HepG2 (cell line): ENCODE data around the gene SEC14L1. TPM values are rescaled to one million over a fixed set of nuclear protein-coding genes. Genes with fewer than 3 reads are reported as not detected.

Source experiments
- FOXA1 ChIP-seq, 2 experiments: fragments of 450-650 bp in 1 of 2; sonication (generic) in 1 of 2; formaldehyde crosslinking in 1 of 2; IDR thresholded peaks; 2 replicates each; pipeline versions ENCODE4 v1.4.0 to v1.6.1; 2016 to 2020; ENCODE audit warnings: missing genetic modification reagents in 1 of 2
- GPN1 ChIP-seq: sonication (generic); formaldehyde crosslinking; IDR thresholded peaks from 2 replicates; pipeline ENCODE4 v1.5.1; 2020; ENCODE audit warnings: missing genetic modification reagents, borderline replicate concordance
- GTF3A ChIP-seq: sonication (generic); formaldehyde crosslinking; conservative IDR thresholded peaks from 2 replicates; pipeline ENCODE4 v1.4.0; 2020; ENCODE audit warnings: mild to moderate bottlenecking, missing genetic modification reagents
- HOXA9 ChIP-seq: sonication (generic); formaldehyde crosslinking; IDR thresholded peaks from 2 replicates; pipeline ENCODE4 v1.8.1; 2022; ENCODE audit warnings: missing genetic modification reagents, mild to moderate bottlenecking, moderate library complexity, borderline replicate concordance
- MTA3 ChIP-seq: sonication (generic); formaldehyde crosslinking; IDR thresholded peaks from 2 replicates; pipeline ENCODE4 v1.4.0; 2020; ENCODE audit warnings: missing genetic modification reagents
- NRL ChIP-seq: sonication (generic); formaldehyde crosslinking; IDR thresholded peaks from 2 replicates; pipeline ENCODE4 v1.5.0; 2020; ENCODE audit warnings: missing genetic modification reagents, mild to moderate bottlenecking, moderate library complexity, borderline replicate concordance
- SPEN ChIP-seq: sonication (generic); formaldehyde crosslinking; IDR thresholded peaks from 2 replicates; pipeline ENCODE4 v1.5.1; 2020; ENCODE audit warnings: low read depth, mild to moderate bottlenecking, missing genetic modification reagents
- TMF1 ChIP-seq: sonication (generic); formaldehyde crosslinking; IDR thresholded peaks from 2 replicates; pipeline ENCODE4 v1.8.1; 2022; ENCODE audit warnings: low read depth, missing genetic modification reagents
- ZMAT5 ChIP-seq: sonication (generic); formaldehyde crosslinking; IDR thresholded peaks from 2 replicates; pipeline ENCODE4 v1.5.0; 2020; ENCODE audit warnings: mild to moderate bottlenecking, low read depth, missing genetic modification reagents, borderline replicate concordance
- ZNF468 ChIP-seq: sonication (generic); formaldehyde crosslinking; IDR thresholded peaks from 2 replicates; pipeline ENCODE4 v1.8.0; 2022; ENCODE audit warnings: mild to moderate bottlenecking, moderate library complexity, missing genetic modification reagents
- ZNF547 ChIP-seq: sonication (generic); formaldehyde crosslinking; IDR thresholded peaks from 2 replicates; pipeline ENCODE4 v1.5.1; 2020; ENCODE audit warnings: mild to moderate bottlenecking, missing genetic modification reagents
- ZNF710 ChIP-seq: sonication (generic); formaldehyde crosslinking; IDR thresholded peaks from 2 replicates; pipeline ENCODE4 v1.5.0; 2020; ENCODE audit warnings: mild to moderate bottlenecking, missing genetic modification reagents, borderline replicate concordance
- polyA plus RNA-seq, 8 experiments: library from polyadenylated mRNA; depleted of rRNA in 3 of 8; stranded (reverse) in 7 of 8; unstranded in 1 of 8; fragments of >200 nt; fragmentation: Illumina TruSeq in 4 of 8; extraction: Trizol in 4 of 8; gene quantifications; 2 replicates each; pipeline versions ENCODE4 v1.2.1 to v1.2.3, GENCODE V29; 2011 to 2016; ENCODE audit warnings: low read depth in 4 of 8, missing spikeins in 1 of 8, mixed read lengths in 1 of 8; ENCODE audit not compliant: insufficient read depth in 1 of 8
- total RNA-seq, 5 experiments: library from RNA; depleted of rRNA; stranded (reverse); fragments of >200 nt; fragmentation: Illumina TruSeq; extraction: Trizol; gene quantifications; 2 replicates each; pipeline ENCODE4 v1.2.3, GENCODE V29; 2016; ENCODE audit warnings: low read depth in 1 of 5
- TF ChIP-seq, protein P1 (sequence below): sonication (generic); formaldehyde crosslinking; IDR thresholded peaks from 2 replicates; pipeline ENCODE4 v1.4.0; 2020; ENCODE audit warnings: missing genetic modification reagents
- TF ChIP-seq, protein P2 (sequence below): sonication (generic); formaldehyde crosslinking; conservative IDR thresholded peaks from 2 replicates; pipeline ENCODE4 v1.4.0; 2020; ENCODE audit warnings: mild to moderate bottlenecking, missing genetic modification reagents, moderate library complexity

SEC14L1 gene
- total and polyA plus RNA-seq, 2 of the 13 experiments (the other 11 are each of a cell fraction or from before 2014, with no cell fraction given), result 26.3 to 43.9 TPM

DNA sequence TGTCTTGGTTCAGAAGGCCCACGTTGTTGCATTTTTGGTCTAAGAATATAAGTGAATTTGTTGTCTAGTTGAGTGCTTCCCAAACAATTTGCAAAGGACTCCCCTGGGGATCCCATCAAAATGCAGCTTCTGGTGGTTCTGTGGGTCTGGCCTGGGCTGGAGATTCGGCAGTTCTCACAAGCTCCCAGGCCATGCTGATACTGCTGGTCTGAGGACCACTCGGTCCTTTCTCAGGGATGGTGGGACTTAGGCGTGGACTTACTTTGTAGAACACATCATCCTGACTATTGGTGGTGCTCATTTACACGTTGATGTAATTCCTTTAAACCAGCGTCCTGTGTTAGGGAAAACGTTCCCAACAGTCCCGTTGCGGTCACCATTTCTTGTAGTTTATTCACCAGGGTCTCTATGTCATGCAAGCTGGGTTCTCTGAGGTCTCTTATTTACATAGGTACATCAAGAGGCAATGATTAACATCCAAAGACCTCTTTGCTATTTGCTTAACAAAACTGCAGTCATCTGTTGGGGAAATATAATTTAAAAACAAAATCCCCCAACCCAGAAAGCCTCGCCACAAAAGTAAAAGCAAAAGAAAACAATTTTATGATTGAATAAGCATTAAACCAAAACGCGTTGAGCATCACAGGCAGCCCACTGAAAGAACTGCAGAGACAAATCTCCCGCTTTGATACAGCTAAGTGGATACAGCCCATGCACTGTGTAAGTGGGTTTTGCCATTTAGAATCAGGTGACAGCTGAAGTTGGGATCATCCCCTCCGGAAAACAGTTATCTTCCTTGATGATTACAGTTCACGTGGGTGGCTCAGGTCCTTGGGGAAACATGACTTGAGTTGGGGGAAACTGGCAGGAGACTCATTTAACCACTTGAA, 39.0 kb upstream of the SEC14L1 start (continued):
- TF ChIP-seq FOXA1 (IDR thresholded peaks at IDR 0.05) (peak; percentile 82), FOXA1 (CRISPR knock-in tag; IDR thresholded peaks at IDR 0.05) (peak; percentile 91), ZMAT5 (CRISPR knock-in tag) (no peak), ZNF710 (no peak), GPN1 (CRISPR knock-in tag) (no peak), GTF3A (CRISPR knock-in tag) (no peak), TMF1 (CRISPR knock-in tag) (no peak), NRL (CRISPR knock-in tag) (no peak), MTA3 (no peak), HOXA9 (CRISPR knock-in tag) (no peak), ZNF468 (CRISPR knock-in tag) (no peak), ZNF547 (no peak), SPEN (no peak)
- TF ChIP-seq, protein P1, sequence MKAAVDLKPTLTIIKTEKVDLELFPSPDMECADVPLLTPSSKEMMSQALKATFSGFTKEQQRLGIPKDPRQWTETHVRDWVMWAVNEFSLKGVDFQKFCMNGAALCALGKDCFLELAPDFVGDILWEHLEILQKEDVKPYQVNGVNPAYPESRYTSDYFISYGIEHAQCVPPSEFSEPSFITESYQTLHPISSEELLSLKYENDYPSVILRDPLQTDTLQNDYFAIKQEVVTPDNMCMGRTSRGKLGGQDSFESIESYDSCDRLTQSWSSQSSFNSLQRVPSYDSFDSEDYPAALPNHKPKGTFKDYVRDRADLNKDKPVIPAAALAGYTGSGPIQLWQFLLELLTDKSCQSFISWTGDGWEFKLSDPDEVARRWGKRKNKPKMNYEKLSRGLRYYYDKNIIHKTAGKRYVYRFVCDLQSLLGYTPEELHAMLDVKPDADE (CRISPR knock-in tag), result no peak
- TF ChIP-seq, protein P2, sequence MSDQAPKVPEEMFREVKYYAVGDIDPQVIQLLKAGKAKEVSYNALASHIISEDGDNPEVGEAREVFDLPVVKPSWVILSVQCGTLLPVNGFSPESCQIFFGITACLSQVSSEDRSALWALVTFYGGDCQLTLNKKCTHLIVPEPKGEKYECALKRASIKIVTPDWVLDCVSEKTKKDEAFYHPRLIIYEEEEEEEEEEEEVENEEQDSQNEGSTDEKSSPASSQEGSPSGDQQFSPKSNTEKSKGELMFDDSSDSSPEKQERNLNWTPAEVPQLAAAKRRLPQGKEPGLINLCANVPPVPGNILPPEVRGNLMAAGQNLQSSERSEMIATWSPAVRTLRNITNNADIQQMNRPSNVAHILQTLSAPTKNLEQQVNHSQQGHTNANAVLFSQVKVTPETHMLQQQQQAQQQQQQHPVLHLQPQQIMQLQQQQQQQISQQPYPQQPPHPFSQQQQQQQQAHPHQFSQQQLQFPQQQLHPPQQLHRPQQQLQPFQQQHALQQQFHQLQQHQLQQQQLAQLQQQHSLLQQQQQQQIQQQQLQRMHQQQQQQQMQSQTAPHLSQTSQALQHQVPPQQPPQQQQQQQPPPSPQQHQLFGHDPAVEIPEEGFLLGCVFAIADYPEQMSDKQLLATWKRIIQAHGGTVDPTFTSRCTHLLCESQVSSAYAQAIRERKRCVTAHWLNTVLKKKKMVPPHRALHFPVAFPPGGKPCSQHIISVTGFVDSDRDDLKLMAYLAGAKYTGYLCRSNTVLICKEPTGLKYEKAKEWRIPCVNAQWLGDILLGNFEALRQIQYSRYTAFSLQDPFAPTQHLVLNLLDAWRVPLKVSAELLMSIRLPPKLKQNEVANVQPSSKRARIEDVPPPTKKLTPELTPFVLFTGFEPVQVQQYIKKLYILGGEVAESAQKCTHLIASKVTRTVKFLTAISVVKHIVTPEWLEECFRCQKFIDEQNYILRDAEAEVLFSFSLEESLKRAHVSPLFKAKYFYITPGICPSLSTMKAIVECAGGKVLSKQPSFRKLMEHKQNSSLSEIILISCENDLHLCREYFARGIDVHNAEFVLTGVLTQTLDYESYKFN, result peak; percentile 81
